Measurements from ENCODE around the gene TRAF3IP1.
A peak's percentile ranks its signal among the peaks of the same experiment; 100 is the strongest.
"Not testable (repeated sequence)": the region's sequence is repeated elsewhere in the genome, so short reads cannot be mapped to it uniquely, and the experiment has no call there.

TRAF3IP1 gene, protein sequence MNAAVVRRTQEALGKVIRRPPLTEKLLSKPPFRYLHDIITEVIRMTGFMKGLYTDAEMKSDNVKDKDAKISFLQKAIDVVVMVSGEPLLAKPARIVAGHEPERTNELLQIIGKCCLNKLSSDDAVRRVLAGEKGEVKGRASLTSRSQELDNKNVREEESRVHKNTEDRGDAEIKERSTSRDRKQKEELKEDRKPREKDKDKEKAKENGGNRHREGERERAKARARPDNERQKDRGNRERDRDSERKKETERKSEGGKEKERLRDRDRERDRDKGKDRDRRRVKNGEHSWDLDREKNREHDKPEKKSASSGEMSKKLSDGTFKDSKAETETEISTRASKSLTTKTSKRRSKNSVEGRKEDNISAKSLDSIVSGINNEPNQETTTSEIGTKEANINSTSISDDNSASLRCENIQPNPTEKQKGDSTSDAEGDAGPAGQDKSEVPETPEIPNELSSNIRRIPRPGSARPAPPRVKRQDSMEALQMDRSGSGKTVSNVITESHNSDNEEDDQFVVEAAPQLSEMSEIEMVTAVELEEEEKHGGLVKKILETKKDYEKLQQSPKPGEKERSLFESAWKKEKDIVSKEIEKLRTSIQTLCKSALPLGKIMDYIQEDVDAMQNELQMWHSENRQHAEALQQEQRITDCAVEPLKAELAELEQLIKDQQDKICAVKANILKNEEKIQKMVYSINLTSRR

DNA sequence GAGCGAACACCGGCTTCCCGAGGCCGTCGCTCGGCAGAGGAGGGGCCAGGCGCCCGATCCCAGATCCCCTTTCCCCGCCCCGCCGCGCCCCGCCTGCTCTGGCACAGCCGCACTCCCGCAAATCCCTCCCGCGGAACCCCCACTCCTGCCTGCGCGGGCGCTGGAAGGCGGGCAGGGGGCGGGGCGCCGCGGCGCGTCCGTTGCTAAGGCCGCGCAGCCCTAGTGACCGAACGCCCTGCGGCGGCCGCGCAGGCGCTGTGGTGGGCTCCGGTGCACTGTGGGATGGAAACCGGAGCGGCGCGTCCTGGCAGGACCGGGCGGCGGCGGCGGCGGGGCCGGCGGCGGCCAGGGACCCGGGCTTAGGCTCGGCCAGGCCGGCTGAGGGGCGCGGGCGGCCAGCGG is at the start of gene TRAF3IP1:
Gene TRAF3IP1, plus strand, starts transcription at position 273 of the 402 bp plus-strand sequence. CDS start 145 bp downstream, outside the sequence.
- ATAC-seq (replicated peaks; ENCODE audit: extremely low read depth, poor library complexity, severe bottlenecking): peak; percentile 98
- H3K27ac Mint-ChIP-seq (ENCODE audit: low read depth): peak within 1 kb of the TSS; percentile 51
- peak within 1 kb of the TSS; percentile 78 for H3K4me3 Mint-ChIP-seq

GRCh38 chr2:238270606-238271005 is 49.7 kb upstream of the TRAF3IP1 start:
- Mint-ChIP-seq H3K27ac (ENCODE audit: low read depth) (no peak overlapping the region), H3K27me3 (no peaks in the 10 kb centered on the region), H3K36me3 (ENCODE audit: insufficient read depth) (peaks cover 20% of the 10 kb centered on the region), H3K4me1 (no peaks in the 10 kb centered on the region), H3K9me3 (no peaks in the 10 kb centered on the region), H3K4me3 (no peak overlapping the region)
- DNase-seq (ENCODE audit: low spot score in 2 of 2): no peak
- peak; percentile 14 for ATAC-seq (replicated peaks; ENCODE audit: extremely low read depth, poor library complexity, severe bottlenecking)

More for the DNA sequence above, at the start of gene TRAF3IP1:
- Mint-ChIP-seq H3K9me3 (no peaks in the 10 kb centered on the region), H3K27me3 (no peaks in the 10 kb centered on the region), H3K36me3 (ENCODE audit: insufficient read depth) (peaks cover 5% of the 10 kb centered on the region), H3K4me1 (peaks cover 16% of the 10 kb centered on the region)
- DNase-seq (ENCODE audit: low spot score in 2 of 2): peak; percentile 70 to 73

GRCh38 chr2:238271061-238271554 is 49.2 kb upstream of the TRAF3IP1 start:
- Mint-ChIP-seq H3K27me3 (no peaks in the 10 kb centered on the region), H3K9me3 (no peaks in the 10 kb centered on the region), H3K4me1 (no peaks in the 10 kb centered on the region), H3K27ac (ENCODE audit: low read depth) (no peak overlapping the region), H3K4me3 (no peak overlapping the region), H3K36me3 (ENCODE audit: insufficient read depth) (peaks cover 21% of the 10 kb centered on the region)
- no peak for DNase-seq (ENCODE audit: low spot score in 2 of 2)
- ATAC-seq (replicated peaks; ENCODE audit: extremely low read depth, poor library complexity, severe bottlenecking): no peak

DNA sequence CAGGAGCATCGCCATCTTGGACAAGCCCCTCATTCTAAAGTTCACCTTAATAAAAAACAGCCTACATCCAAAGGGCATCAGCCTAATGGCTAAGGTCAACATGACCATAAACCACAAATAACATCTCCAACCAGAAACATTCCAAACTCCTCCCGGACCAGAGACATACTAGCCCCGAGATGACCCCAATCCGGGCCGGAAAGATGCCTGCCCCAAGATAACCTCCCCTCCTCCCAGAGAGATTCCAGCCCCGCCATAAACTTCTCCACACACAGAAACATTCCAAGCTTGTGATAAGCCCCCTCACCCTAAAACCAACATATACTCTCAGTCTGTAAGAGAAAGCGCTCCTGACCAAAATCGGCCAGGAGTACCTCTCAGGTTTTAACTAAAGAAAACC is 48.6 kb upstream of the TRAF3IP1 start:
- H3K27ac Mint-ChIP-seq (ENCODE audit: low read depth); H3K4me1 Mint-ChIP-seq; H3K4me3 Mint-ChIP-seq; H3K9me3 Mint-ChIP-seq; DNase-seq (ENCODE audit: low spot score in 2 of 2); H3K27me3 Mint-ChIP-seq; ATAC-seq (replicated peaks; ENCODE audit: extremely low read depth, poor library complexity, severe bottlenecking): not testable (repeated sequence)
- peaks cover 21% of the 10 kb centered on the region for H3K36me3 Mint-ChIP-seq (ENCODE audit: insufficient read depth)

DNA sequence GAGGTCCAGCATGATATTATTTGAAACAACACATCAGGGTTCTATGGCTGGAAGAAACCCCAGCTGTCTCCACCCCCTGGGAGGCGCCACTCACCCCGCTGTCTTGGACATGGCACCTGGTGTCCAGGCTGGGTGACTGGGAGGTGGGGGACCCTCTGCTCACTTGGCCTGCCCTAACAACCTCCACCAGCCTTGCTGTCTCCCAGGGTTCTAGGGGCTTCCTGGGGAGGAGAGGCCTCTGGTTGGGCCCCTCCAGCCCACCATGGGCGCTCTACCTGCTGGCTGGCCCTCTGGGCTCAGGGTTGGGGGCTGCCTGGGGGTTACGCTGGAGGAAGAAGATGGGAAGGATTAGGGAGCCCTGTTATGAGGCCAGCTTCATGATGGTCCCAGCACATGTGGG is 48.2 kb upstream of the TRAF3IP1 start:
- Mint-ChIP-seq H3K27ac (ENCODE audit: low read depth) (no peak overlapping the region), H3K4me3 (no peak overlapping the region), H3K9me3 (no peaks in the 10 kb centered on the region), H3K27me3 (no peaks in the 10 kb centered on the region), H3K36me3 (ENCODE audit: insufficient read depth) (peaks cover 21% of the 10 kb centered on the region), H3K4me1 (no peaks in the 10 kb centered on the region)
- no peak for DNase-seq (ENCODE audit: low spot score in 2 of 2)
- no peak for ATAC-seq (replicated peaks; ENCODE audit: extremely low read depth, poor library complexity, severe bottlenecking)

DNA sequence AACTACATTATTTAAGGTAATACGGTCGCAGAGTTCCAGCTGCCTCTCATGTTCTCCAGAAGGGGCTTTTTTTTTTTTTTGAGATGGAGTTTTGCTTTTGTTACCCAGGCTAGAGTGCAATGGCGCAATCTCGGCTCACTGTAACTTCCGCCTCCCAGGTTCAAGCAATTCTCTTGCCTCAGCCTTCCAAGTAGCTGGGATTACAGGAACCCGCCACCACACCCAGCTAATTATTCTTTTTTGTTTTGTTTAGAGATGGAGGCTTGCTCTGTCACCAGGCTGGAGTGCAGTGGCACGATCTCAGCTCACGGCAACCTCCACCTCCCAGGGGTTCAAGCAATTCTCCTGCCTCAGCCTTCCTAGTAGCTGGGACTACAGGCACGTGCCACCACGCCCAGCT is 46.9 kb upstream of the TRAF3IP1 start:
- DNase-seq (ENCODE audit: low spot score in 2 of 2); ATAC-seq (replicated peaks; ENCODE audit: extremely low read depth, poor library complexity, severe bottlenecking); H3K9me3 Mint-ChIP-seq; H3K27ac Mint-ChIP-seq (ENCODE audit: low read depth); H3K27me3 Mint-ChIP-seq; H3K4me1 Mint-ChIP-seq; H3K4me3 Mint-ChIP-seq: not testable (repeated sequence)
- peaks cover 22% of the 10 kb centered on the region for H3K36me3 Mint-ChIP-seq (ENCODE audit: insufficient read depth)

GRCh38 chr2:238274152-238274865 is 46.0 kb upstream of the TRAF3IP1 start:
- ATAC-seq (replicated peaks; ENCODE audit: extremely low read depth, poor library complexity, severe bottlenecking) (no peak), DNase-seq (ENCODE audit: low spot score in 2 of 2) (no peak)
- H3K36me3 Mint-ChIP-seq (ENCODE audit: insufficient read depth): peaks cover 22% of the 10 kb centered on the region
- no peaks in the 10 kb centered on the region for H3K27me3 Mint-ChIP-seq
- H3K4me3 Mint-ChIP-seq: no peak overlapping the region
- H3K27ac Mint-ChIP-seq (ENCODE audit: low read depth): no peak overlapping the region
- no peaks in the 10 kb centered on the region for H3K9me3 Mint-ChIP-seq
- peaks cover 10% of the 10 kb centered on the region for H3K4me1 Mint-ChIP-seq

DNA sequence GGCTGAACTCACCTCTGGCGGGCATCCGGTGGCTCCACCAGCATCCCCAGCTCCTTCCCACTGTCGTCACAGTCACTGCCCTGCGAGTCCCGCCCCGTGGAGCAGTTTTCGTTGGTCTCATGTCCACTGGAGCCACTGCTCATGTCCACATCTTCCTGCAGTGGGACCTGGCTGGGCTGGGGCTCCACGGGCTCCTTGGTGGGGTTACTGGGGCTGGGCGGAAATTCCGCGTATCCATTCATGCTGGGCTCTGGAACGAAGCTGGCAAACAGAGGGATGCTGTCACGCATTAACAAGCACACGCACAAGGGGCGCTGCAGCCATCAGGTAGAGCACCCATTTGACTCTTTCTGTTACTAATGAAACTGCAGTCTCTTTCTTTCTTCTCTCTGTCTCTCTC is 42.6 kb upstream of the TRAF3IP1 start:
- Mint-ChIP-seq H3K4me1 (peaks cover 22% of the 10 kb centered on the region), H3K27ac (ENCODE audit: low read depth) (no peak overlapping the region), H3K27me3 (no peaks in the 10 kb centered on the region), H3K36me3 (ENCODE audit: insufficient read depth) (peaks cover 18% of the 10 kb centered on the region), H3K4me3 (no peak overlapping the region), H3K9me3 (no peaks in the 10 kb centered on the region)
- DNase-seq (ENCODE audit: low spot score in 2 of 2) (no peak), ATAC-seq (replicated peaks; ENCODE audit: extremely low read depth, poor library complexity, severe bottlenecking) (no peak)

DNA sequence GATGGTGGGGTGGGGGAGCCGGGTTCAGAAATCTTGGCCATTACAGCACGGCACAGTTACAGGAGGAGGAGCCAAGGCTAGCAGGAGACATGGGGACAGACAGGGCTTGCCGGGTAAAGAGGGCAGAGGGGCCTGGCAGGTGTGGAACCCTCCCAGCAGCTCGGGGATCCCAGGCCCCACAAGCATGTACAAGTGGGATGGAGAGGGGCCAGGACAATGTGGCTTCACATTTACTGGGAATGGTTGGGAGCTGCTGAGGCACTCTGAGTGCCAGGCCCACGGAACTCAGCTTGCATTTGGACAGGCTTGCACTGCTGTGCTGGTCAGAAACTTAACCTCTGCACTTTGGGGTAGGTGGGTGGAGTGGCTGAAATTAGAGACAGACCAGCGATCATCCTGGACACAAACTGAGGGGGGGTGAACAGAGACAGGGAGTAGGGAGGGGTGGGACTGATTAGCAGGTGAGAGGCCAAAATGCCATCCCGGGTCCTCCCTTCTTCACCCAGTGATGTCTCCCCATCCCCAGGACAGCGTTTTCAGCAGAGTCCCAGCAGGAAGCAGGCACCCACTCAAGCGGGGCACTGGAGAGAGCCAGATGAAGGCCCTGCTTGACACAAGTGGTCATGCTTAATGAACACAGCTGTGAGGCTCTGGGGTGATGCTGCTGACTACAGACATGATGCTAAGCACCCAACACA is 41.5 kb upstream of the TRAF3IP1 start:
- DNase-seq (ENCODE audit: low spot score in 2 of 2) (no peak), ATAC-seq (replicated peaks; ENCODE audit: extremely low read depth, poor library complexity, severe bottlenecking) (no peak)
- H3K4me1 Mint-ChIP-seq: peaks cover 31% of the 10 kb centered on the region
- no peaks in the 10 kb centered on the region for H3K27me3 Mint-ChIP-seq
- H3K36me3 Mint-ChIP-seq (ENCODE audit: insufficient read depth): peaks cover 17% of the 10 kb centered on the region
- H3K27ac Mint-ChIP-seq (ENCODE audit: low read depth): no peak overlapping the region
- H3K4me3 Mint-ChIP-seq: no peak overlapping the region
- H3K9me3 Mint-ChIP-seq: no peaks in the 10 kb centered on the region

- no peak for ATAC-seq (replicated peaks; ENCODE audit: extremely low read depth, poor library complexity, severe bottlenecking)
- Mint-ChIP-seq H3K27ac (ENCODE audit: low read depth) (no peak overlapping the region), H3K9me3 (no peaks in the 10 kb centered on the region), H3K36me3 (ENCODE audit: insufficient read depth) (peaks cover 16% of the 10 kb centered on the region), H3K27me3 (no peaks in the 10 kb centered on the region), H3K4me3 (no peak overlapping the region), H3K4me1 (peaks cover 33% of the 10 kb centered on the region)
- DNase-seq (ENCODE audit: low spot score in 2 of 2): no peak
Measured at GRCh38 chr2:238279324-238279682, 41.0 kb upstream of the TRAF3IP1 start.

DNA sequence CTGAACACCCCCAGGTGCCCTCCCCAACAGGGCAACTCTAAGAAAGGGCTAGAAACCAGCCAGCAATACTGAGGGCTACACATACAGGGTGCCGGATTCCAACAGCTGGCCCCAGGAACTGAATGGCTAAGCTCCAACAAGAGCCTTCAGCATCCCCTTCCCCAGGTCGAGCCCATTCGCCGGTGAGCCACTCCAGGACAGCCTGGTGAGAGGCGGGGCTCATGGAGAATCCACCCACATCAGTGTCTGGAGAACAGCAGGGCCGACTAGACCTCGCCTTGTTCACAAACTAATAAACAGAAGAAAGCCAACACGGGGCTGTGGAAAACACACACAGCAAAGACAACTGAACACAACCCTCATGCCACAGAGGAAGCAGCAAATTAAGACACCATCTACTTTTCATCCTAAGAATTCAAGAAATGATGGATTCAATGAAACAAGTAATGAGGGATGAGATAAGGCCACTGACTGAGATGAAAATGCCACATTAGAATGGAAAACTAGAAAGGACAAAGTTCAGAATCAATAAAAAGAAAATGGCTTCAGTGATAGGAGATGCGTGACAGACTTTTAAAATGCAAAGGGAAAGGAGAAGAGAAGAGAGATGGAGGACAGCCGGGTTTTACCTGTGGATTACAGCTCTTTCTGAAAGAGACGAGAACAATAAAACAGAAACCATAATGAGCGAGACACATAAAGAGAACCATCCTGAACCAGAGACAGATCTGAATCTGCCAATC is 40.1 kb upstream of the TRAF3IP1 start:
- no peaks in the 10 kb centered on the region for H3K27me3 Mint-ChIP-seq
- no peaks in the 10 kb centered on the region for H3K9me3 Mint-ChIP-seq
- H3K4me3 Mint-ChIP-seq: no peak overlapping the region
- peaks cover 33% of the 10 kb centered on the region for H3K4me1 Mint-ChIP-seq
- no peak overlapping the region for H3K27ac Mint-ChIP-seq (ENCODE audit: low read depth)
- DNase-seq (ENCODE audit: low spot score in 2 of 2) (no peak), ATAC-seq (replicated peaks; ENCODE audit: extremely low read depth, poor library complexity, severe bottlenecking) (no peak)
- H3K36me3 Mint-ChIP-seq (ENCODE audit: insufficient read depth): peaks cover 16% of the 10 kb centered on the region
